SK-N-SH (cell line): Measurements from ENCODE around the gene RAB39A. TPM values are rescaled to one million over a fixed set of nuclear protein-coding genes. Genes with fewer than 3 reads are reported as not detected.

Experiments used
- CTCF ChIA-PET: fragments of 300-600, 350-600 bp; formaldehyde crosslinking; extraction: SDS; loops from one replicate; lab custom pipeline; 2021; lab: Yijun Ruan, JAX
- POLR2A ChIA-PET: fragments of 350-600 bp; sonication (Branson Sonifier 250); formaldehyde crosslinking; extraction: SDS; loops from one replicate; lab custom pipeline; 2020; ENCODE audit warnings: antibody characterized with exemption, inconsistent platforms; lab: Yijun Ruan, JAX
- DNase-seq: peaks from one replicate; pipeline ENCODE4 v3.0.0; 2012
- H2AFZ ChIP-seq: fragments of 200-600 bp; sonication (generic); 2 replicates; pipeline ENCODE4 v1.8.1; 2016; ENCODE audit warnings: antibody characterized with exemption, mild to moderate bottlenecking, low read depth
- H3F3A ChIP-seq: fragments of 200-600 bp; sonication (generic); replicated peaks from 2 replicates; pipeline ENCODE3; 2016; ENCODE audit warnings: antibody characterized with exemption, mild to moderate bottlenecking; ENCODE audit not compliant: insufficient read depth
- H3K27ac ChIP-seq, 2 experiments: fragments of 200-500 bp in 1 of 2; fragments of 200-600 bp in 1 of 2; sonication (Bioruptor generic) in 1 of 2; sonication (generic), shearing (Covaris generic) in 1 of 2; 2 replicates each; pipeline versions ENCODE4 v1.5.1 to v1.6.1; 2014 to 2016; ENCODE audit warnings: low read depth in 2 of 2, inconsistent platforms in 1 of 2, low read length in 1 of 2, mild to moderate bottlenecking in 1 of 2, mixed read lengths in 1 of 2
- H3K27me3 ChIP-seq: fragments of 200-600 bp; sonication (generic), shearing (Covaris generic); 2 replicates; pipeline ENCODE4 v1.6.1; 2016; ENCODE audit warnings: mixed run types; ENCODE audit not compliant: insufficient read depth
- H3K36me3 ChIP-seq, 2 experiments: fragments of 200-500 bp in 1 of 2; fragments of 200-600 bp in 1 of 2; sonication (Bioruptor generic) in 1 of 2; sonication (generic) in 1 of 2; replicated peaks in 1 of 2; 2 replicates each; pipeline versions ENCODE3 to v1.5.1; 2014 to 2016; ENCODE audit warnings: low read length in 1 of 2, mild to moderate bottlenecking in 1 of 2; ENCODE audit not compliant: insufficient read depth in 2 of 2, control insufficient read depth in 1 of 2
- H3K4me1 ChIP-seq, 2 experiments: fragments of 200-500 bp in 1 of 2; fragments of 200-600 bp in 1 of 2; sonication (Bioruptor generic) in 1 of 2; sonication (generic), shearing (Covaris generic) in 1 of 2; 2 replicates each; pipeline versions ENCODE4 v1.5.1 to v1.6.1; 2014 to 2016; ENCODE audit warnings: low read depth in 1 of 2, low read length in 1 of 2, mixed run types in 1 of 2; ENCODE audit not compliant: insufficient read depth in 2 of 2, control insufficient read depth in 1 of 2
- H3K4me2 ChIP-seq: fragments of 200-600 bp; sonication (generic), shearing (Covaris generic); 2 replicates; pipeline ENCODE4 v1.6.1; 2017; ENCODE audit warnings: mixed run types
- H3K4me3 ChIP-seq, 2 experiments: fragments of 200-500 bp in 1 of 2; fragments of 200-600 bp in 1 of 2; sonication (Bioruptor generic) in 1 of 2; sonication (generic), shearing (Covaris generic) in 1 of 2; 2 replicates each; pipeline versions ENCODE4 v1.5.1 to v1.8.1; 2014 to 2016; ENCODE audit warnings: low read depth in 2 of 2, inconsistent platforms in 1 of 2, low read length in 1 of 2, mild to moderate bottlenecking in 1 of 2, mixed read lengths in 1 of 2, moderate library complexity in 1 of 2
- H3K79me2 ChIP-seq: fragments of 200-600 bp; sonication (generic); 2 replicates; pipeline ENCODE4 v1.8.1; 2017; ENCODE audit warnings: mild to moderate bottlenecking; ENCODE audit not compliant: insufficient read depth
- H3K9ac ChIP-seq: fragments of 200-600 bp; sonication (generic); 2 replicates; pipeline ENCODE4 v1.6.1; 2017; ENCODE audit warnings: mixed run types
- H3K9me2 ChIP-seq: fragments of 200-600 bp; sonication (generic); 2 replicates; pipeline ENCODE4 v1.6.1; 2017; ENCODE audit warnings: mixed run types
- H3K9me3 ChIP-seq: fragments of 200-600 bp; sonication (generic); 2 replicates; pipeline ENCODE4 v1.6.1; 2017; ENCODE audit warnings: mixed run types, mild to moderate bottlenecking, moderate library complexity
- H4K20me1 ChIP-seq: fragments of 200-600 bp; sonication (generic); 2 replicates; pipeline ENCODE4 v1.6.1; 2017; ENCODE audit warnings: mild to moderate bottlenecking, mixed run types; ENCODE audit not compliant: insufficient read depth
- CHD2 ChIP-seq: fragments of 150-350 bp; IDR thresholded peaks from 2 replicates; pipeline ENCODE4 v1.6.1; 2018; ENCODE audit warnings: low read length; ENCODE audit not compliant: partially characterized antibody
- EP300 ChIP-seq, 2 experiments: IDR thresholded peaks; 2 replicates each; pipeline versions ENCODE4 v1.4.0 to v1.6.1; 2012; ENCODE audit warnings: borderline replicate concordance in 1 of 2, low read depth in 1 of 2, low read length in 1 of 2
- EZH2phosphoT487 ChIP-seq: fragments of 200-600 bp; sonication (generic); IDR thresholded peaks from 2 replicates; pipeline ENCODE4 v1.6.1; 2017; ENCODE audit warnings: low read depth, mixed run types, mild to moderate bottlenecking, antibody characterized with exemption, moderate library complexity, borderline replicate concordance
- FOSL2 ChIP-seq: IDR thresholded peaks from 2 replicates; pipeline ENCODE4 v1.4.0; 2012; ENCODE audit warnings: low read depth, mild to moderate bottlenecking, moderate library complexity, borderline replicate concordance
- FOXJ3 ChIP-seq: sonication (generic); formaldehyde crosslinking; IDR thresholded peaks from 2 replicates; pipeline ENCODE4 v1.5.1; 2020; ENCODE audit warnings: mild to moderate bottlenecking, missing genetic modification reagents
- GATA2 ChIP-seq: sonication (generic); formaldehyde crosslinking; IDR thresholded peaks from 2 replicates; pipeline ENCODE4 v1.5.0; 2020; ENCODE audit warnings: mild to moderate bottlenecking, missing genetic modification reagents
- IRF3 ChIP-seq: fragments of 150-350 bp; IDR thresholded peaks from 2 replicates; pipeline ENCODE4 v1.6.1; 2016; ENCODE audit warnings: mild to moderate bottlenecking, low read depth, low read length
- MEF2A ChIP-seq: IDR thresholded peaks from 2 replicates; pipeline ENCODE4 v1.4.0; 2012; ENCODE audit warnings: low read depth, borderline replicate concordance
- MXI1 ChIP-seq: IDR thresholded peaks from 2 replicates; pipeline ENCODE4 v1.6.1; 2012; ENCODE audit warnings: mild to moderate bottlenecking, low read depth, low read length, improper control_type of control experiment
- NFIC ChIP-seq: IDR thresholded peaks from 2 replicates; pipeline ENCODE4 v1.4.0; 2012; ENCODE audit warnings: borderline replicate concordance
- POLR2AphosphoS5 ChIP-seq: IDR thresholded peaks from 2 replicates; pipeline ENCODE4 v1.6.1; 2012; ENCODE audit warnings: low read depth, low read length
- RXRA ChIP-seq: IDR thresholded peaks from 2 replicates; pipeline ENCODE4 v1.4.0; 2012; ENCODE audit warnings: low read depth, mild to moderate bottlenecking, borderline replicate concordance
- SIN3A ChIP-seq: IDR thresholded peaks from 2 replicates; pipeline ENCODE4 v1.6.1; 2012; ENCODE audit warnings: low read depth, mild to moderate bottlenecking, low read length, moderate library complexity, borderline replicate concordance
- SMC3 ChIP-seq: IDR thresholded peaks from 2 replicates; pipeline ENCODE4 v1.6.1; 2012; ENCODE audit warnings: low read depth, low read length, improper control_type of control experiment
- TCF12 ChIP-seq: IDR thresholded peaks from 2 replicates; pipeline ENCODE4 v1.4.0; 2012
- TEAD4 ChIP-seq: IDR thresholded peaks from 2 replicates; pipeline ENCODE4 v1.4.0; 2012; ENCODE audit warnings: mild to moderate bottlenecking, borderline replicate concordance; ENCODE audit not compliant: insufficient read depth
- USF2 ChIP-seq: fragments of 150-350 bp; IDR thresholded peaks from 2 replicates; pipeline ENCODE4 v1.6.1; 2017; ENCODE audit warnings: antibody characterized with exemption, low read length, low read depth, borderline replicate concordance
- YY1 ChIP-seq: IDR thresholded peaks from 2 replicates; pipeline ENCODE4 v1.4.0; 2012; ENCODE audit warnings: low read depth, mild to moderate bottlenecking
- WGBS: methylation state at CpG from one replicate; pipeline ENCODE4 v1.1.6; 2017; ENCODE audit warnings: low lambda C conversion rate; 5-methylcytosine and 5-hydroxymethylcytosine counted together
- polyA plus RNA-seq, 3 experiments: library from polyadenylated mRNA; depleted of rRNA; stranded (reverse); fragments of >200 nt; gene quantifications; 2 replicates each; pipeline ENCODE4 v1.2.3, GENCODE V29; 2012
- TF ChIP-seq, protein P1 (sequence below): fragments of 200-600 bp; sonication (generic); IDR thresholded peaks from 2 replicates; pipeline ENCODE4 v1.6.1; 2017; ENCODE audit warnings: antibody characterized with exemption, mild to moderate bottlenecking, moderate library complexity
- TF ChIP-seq, protein P2 (sequence below): IDR thresholded peaks from 2 replicates; pipeline ENCODE4 v1.4.0; 2012; ENCODE audit warnings: low read depth
- TF ChIP-seq, protein P3 (sequence below): IDR thresholded peaks from 2 replicates; pipeline ENCODE4 v1.4.0; 2012; ENCODE audit warnings: low read depth, borderline replicate concordance

The RAB39A gene
- polyA plus RNA-seq, 1 of the 3 experiments (the other 2 are of a cell fraction) = 0.18 TPM

DNA sequence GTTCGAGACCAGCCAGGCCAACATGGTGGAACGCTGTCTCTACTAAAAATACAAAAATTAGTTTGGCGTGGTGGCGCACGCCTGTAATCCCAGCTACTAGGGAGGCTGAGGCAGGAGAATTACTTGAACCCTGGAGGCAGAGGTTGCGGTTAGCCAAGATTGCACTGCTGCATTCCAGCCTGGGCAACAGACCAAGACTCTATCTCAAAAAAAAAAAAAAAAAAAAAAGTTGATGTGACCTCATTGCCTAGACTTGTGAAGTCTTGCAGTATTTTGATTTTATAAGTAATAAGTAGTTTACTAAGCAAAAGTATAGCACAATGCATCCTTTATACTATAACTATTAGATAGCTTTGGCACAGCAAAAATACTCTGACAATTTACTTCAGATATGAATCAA, 70.5 kb downstream of the RAB39A start:
- Histone ChIP-seq H3K27me3 (no peaks in the 10 kb centered on the region), H3K27ac (no peak overlapping the region), H3K9me2 (no peaks in the 10 kb centered on the region), H2AFZ (no peak overlapping the region), H3K4me3 (no peak overlapping the region), H3K4me2 (no peak overlapping the region), H3K79me2 (no peaks in the 10 kb centered on the region), H3K4me1 (no peaks in the 10 kb centered on the region), H3K36me3 (no peaks in the 10 kb centered on the region), H3K9me3 (no peaks in the 10 kb centered on the region), H3F3A (no peaks in the 10 kb centered on the region), H4K20me1 (no peaks in the 10 kb centered on the region), H3K9ac (no peak overlapping the region)
- DNase-seq = no peak
- no peak for TF ChIP-seq FOSL2
- ChIA-PET CTCF (interaction anchor here (1.1 kb wide), 1 partner anchor 10 kb away, joined by 6 read pairs; the partner anchor contains the start of gene CUL5), POLR2A (no interaction called here)
- 94% methylated on average over 6 of the region's 6 CpGs for WGBS

- Histone ChIP-seq H3K4me2 (no peak overlapping the region), H3K4me3 (no peak overlapping the region), H3K9me2 (no peaks in the 10 kb centered on the region), H3K4me1 (no peaks in the 10 kb centered on the region), H3K36me3 (no peaks in the 10 kb centered on the region), H3K27me3 (no peaks in the 10 kb centered on the region), H4K20me1 (no peaks in the 10 kb centered on the region), H3F3A (no peaks in the 10 kb centered on the region), H3K9me3 (no peaks in the 10 kb centered on the region), H3K9ac (no peak overlapping the region), H3K79me2 (no peaks in the 10 kb centered on the region), H2AFZ (0 out of 2 replicates have a peak overlapping the region, but pooled peaks have one; percentile 19), H3K27ac (no peak overlapping the region)
- ChIA-PET POLR2A (interaction anchor here (1.0 kb wide), 1 partner anchor 9 kb away, joined by 4 read pairs; no protein-coding TSS in a partner anchor), CTCF (interaction anchor here (1.5 kb wide), 1 partner anchor 9 kb away, joined by 4 read pairs; the partner anchor contains the start of gene CUL5)
- WGBS = 43% methylated on average over 6 of the region's 6 CpGs
- peak; percentile 56 for DNase-seq
- TF ChIP-seq RXRA = no peak
- TF ChIP-seq YY1 = no peak
- TF ChIP-seq SIN3A = no peak
- no peak for TF ChIP-seq TEAD4
- TF ChIP-seq SMC3 = peak; percentile 27; the same call in 1 of the 2 replicates
- TF ChIP-seq NFIC = no peak
- no peak for TF ChIP-seq FOSL2
- TF ChIP-seq EZH2phosphoT487 = no peak
- TF ChIP-seq CHD2 = no peak
- TF ChIP-seq, protein P1, sequence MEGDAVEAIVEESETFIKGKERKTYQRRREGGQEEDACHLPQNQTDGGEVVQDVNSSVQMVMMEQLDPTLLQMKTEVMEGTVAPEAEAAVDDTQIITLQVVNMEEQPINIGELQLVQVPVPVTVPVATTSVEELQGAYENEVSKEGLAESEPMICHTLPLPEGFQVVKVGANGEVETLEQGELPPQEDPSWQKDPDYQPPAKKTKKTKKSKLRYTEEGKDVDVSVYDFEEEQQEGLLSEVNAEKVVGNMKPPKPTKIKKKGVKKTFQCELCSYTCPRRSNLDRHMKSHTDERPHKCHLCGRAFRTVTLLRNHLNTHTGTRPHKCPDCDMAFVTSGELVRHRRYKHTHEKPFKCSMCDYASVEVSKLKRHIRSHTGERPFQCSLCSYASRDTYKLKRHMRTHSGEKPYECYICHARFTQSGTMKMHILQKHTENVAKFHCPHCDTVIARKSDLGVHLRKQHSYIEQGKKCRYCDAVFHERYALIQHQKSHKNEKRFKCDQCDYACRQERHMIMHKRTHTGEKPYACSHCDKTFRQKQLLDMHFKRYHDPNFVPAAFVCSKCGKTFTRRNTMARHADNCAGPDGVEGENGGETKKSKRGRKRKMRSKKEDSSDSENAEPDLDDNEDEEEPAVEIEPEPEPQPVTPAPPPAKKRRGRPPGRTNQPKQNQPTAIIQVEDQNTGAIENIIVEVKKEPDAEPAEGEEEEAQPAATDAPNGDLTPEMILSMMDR = peak; percentile 47; the same call in 1 of the 2 replicates
- TF ChIP-seq, protein P2, sequence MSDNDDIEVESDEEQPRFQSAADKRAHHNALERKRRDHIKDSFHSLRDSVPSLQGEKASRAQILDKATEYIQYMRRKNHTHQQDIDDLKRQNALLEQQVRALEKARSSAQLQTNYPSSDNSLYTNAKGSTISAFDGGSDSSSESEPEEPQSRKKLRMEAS = no peak
- no peak for TF ChIP-seq FOXJ3 (CRISPR knock-in tag)
- TF ChIP-seq MXI1 = no peak
- TF ChIP-seq, protein P3, sequence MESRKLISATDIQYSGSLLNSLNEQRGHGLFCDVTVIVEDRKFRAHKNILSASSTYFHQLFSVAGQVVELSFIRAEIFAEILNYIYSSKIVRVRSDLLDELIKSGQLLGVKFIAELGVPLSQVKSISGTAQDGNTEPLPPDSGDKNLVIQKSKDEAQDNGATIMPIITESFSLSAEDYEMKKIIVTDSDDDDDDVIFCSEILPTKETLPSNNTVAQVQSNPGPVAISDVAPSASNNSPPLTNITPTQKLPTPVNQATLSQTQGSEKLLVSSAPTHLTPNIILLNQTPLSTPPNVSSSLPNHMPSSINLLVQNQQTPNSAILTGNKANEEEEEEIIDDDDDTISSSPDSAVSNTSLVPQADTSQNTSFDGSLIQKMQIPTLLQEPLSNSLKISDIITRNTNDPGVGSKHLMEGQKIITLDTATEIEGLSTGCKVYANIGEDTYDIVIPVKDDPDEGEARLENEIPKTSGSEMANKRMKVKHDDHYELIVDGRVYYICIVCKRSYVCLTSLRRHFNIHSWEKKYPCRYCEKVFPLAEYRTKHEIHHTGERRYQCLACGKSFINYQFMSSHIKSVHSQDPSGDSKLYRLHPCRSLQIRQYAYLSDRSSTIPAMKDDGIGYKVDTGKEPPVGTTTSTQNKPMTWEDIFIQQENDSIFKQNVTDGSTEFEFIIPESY = no peak
- TF ChIP-seq POLR2AphosphoS5 = no peak
- TF ChIP-seq TCF12 = no peak
- no peak for TF ChIP-seq GATA2 (CRISPR knock-in tag)
- no peak for TF ChIP-seq USF2
- TF ChIP-seq IRF3 = no peak
- no peak for TF ChIP-seq MEF2A
- TF ChIP-seq EP300 (IDR thresholded peaks at IDR 0.05; ENCODE audit: borderline replicate concordance in 1 of 2, low read depth in 1 of 2, low read length in 1 of 2) = no peak
Observed at GRCh38 chr11:107999759-108000455, 71.7 kb downstream of the RAB39A start.
